GM20000 (cell line): ENCODE measurements around the gene RHBDD1.

Source experiments
- DNase-seq: peaks from one replicate; pipeline ENCODE4 v3.0.0; 2012; ENCODE audit warnings: low spot score
- TF ChIP-seq, protein P1 (sequence below): IDR thresholded peaks from 2 replicates; pipeline ENCODE4 v1.5.1; 2012; ENCODE audit warnings: mild to moderate bottlenecking, control low read depth; ENCODE audit errors: extremely low read depth, missing control alignments

RHBDD1 gene

GRCh38 chr2:226881287-226881686 lies 45.4 kb downstream of the RHBDD1 start:
- TF ChIP-seq, protein P1, sequence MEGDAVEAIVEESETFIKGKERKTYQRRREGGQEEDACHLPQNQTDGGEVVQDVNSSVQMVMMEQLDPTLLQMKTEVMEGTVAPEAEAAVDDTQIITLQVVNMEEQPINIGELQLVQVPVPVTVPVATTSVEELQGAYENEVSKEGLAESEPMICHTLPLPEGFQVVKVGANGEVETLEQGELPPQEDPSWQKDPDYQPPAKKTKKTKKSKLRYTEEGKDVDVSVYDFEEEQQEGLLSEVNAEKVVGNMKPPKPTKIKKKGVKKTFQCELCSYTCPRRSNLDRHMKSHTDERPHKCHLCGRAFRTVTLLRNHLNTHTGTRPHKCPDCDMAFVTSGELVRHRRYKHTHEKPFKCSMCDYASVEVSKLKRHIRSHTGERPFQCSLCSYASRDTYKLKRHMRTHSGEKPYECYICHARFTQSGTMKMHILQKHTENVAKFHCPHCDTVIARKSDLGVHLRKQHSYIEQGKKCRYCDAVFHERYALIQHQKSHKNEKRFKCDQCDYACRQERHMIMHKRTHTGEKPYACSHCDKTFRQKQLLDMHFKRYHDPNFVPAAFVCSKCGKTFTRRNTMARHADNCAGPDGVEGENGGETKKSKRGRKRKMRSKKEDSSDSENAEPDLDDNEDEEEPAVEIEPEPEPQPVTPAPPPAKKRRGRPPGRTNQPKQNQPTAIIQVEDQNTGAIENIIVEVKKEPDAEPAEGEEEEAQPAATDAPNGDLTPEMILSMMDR: no peak
- DNase-seq: no peak

DNA sequence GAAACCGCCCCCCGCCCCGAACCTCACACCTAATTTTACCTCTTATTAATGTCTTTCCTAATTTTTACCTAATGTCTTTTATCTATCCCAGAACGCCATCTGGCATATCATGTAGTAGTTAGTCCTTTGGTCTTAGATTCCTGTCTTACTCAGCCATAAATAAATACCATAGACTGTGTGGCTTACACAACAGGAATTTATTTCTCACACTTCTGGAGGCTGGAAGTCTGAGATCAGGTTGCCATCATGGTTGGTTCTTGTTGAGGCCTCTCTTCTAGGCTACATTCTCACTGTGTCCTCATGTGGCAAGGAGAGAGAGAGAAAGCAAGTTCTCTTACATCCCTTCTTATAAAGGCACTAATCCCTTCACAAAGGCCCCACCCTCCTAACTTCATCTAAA lies 46.8 kb downstream of the RHBDD1 start:
- no peak for DNase-seq
- TF ChIP-seq, protein P1: no peak

GRCh38 chr2:226883296-226883795 lies 47.5 kb downstream of the RHBDD1 start:
- DNase-seq: no peak
- TF ChIP-seq, protein P1: no peak

- DNase-seq: no peak
- TF ChIP-seq, protein P1: no peak
Measured at GRCh38 chr2:226884166-226884565, 48.3 kb downstream of the RHBDD1 start.

- DNase-seq: no peak
- TF ChIP-seq, protein P1: no peak
Measured at GRCh38 chr2:226885769-226886435, 50.0 kb downstream of the RHBDD1 start.

GRCh38 chr2:226887940-226888339 lies 52.1 kb downstream of the RHBDD1 start:
- no peak for DNase-seq
- TF ChIP-seq, protein P1: no peak

DNA sequence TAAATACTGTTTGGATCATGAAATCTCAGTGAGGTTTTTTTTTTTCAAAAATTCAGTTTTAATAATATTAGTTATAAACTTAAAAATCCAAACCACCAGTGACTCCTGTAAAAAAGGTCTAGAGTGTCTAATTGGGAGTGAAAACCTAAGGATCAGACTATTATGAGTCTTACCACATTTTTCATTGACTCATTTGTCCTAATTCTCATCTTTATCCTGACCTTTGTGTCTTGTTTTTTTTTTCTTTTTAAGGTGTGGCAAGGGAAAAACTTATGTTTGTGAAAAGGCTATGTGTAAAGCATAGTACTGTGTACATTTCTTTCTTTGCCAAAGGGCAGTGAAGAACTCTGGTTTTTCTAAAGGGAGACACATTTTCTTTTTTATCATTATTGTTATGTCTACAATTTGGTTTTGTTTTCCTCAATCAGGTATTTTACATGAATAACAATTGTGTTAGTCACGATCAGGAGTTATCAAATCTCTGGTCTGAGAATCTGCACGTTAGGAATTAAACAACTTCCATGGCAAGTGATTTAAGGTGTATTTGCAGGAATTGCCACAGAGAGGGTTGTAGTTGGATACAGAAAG lies 52.6 kb downstream of the RHBDD1 start:
- TF ChIP-seq, protein P1: no peak
- DNase-seq: no peak
